Stomach (tissue), 9 donors: ENCODE measurements around the gene LACTBL1. TPM values are rescaled to one million over a fixed set of nuclear protein-coding genes. Genes with fewer than 3 reads are reported as not detected.
A peak's percentile ranks its signal among the peaks of the same experiment; 100 is the strongest.

ENCODE experiments used
- DNase-seq, 2 donors: peaks; one replicate each; pipeline versions ENCODE4 v3.0.0 to v3.0.0-alpha.2; 2013 to 2019
- H3K27ac ChIP-seq, 5 donors: fragments of 200-600 bp in 4 of 5; sonication (generic) in 4 of 5; one replicate each; pipeline ENCODE4 v1.5.1; 2013 to 2019; ENCODE audit warnings: mild to moderate bottlenecking in 1 of 5, moderate library complexity in 1 of 5
- H3K27me3 ChIP-seq, 3 donors: fragments of 200-600 bp; sonication (generic); one replicate each; pipeline ENCODE4 v1.5.1; 2017 to 2019; ENCODE audit warnings: mixed run types in 1 of 3
- H3K36me3 ChIP-seq, 4 donors: fragments of 200-600 bp; sonication (generic); 1 replicate in 3 of 4; 2 replicates in 1 of 4; pipeline ENCODE4 v1.5.1; 2016 to 2019
- H3K4me1 ChIP-seq, 4 donors: fragments of 200-600 bp; sonication (generic); one replicate each; pipeline ENCODE4 v1.5.1; 2016 to 2019
- H3K4me3 ChIP-seq, 4 donors: fragments of 200-600 bp; sonication (generic) in 3 of 4; one replicate each; pipeline ENCODE4 v1.5.1; 2016 to 2019; ENCODE audit warnings: mild to moderate bottlenecking in 1 of 4
- H3K9me3 ChIP-seq, 4 donors: fragments of 200-600 bp; sonication (generic); one replicate each; pipeline ENCODE4 v1.5.1; 2016 to 2019
- EP300 ChIP-seq: sonication (generic); formaldehyde crosslinking; IDR thresholded peaks from one replicate; pipeline ENCODE4 v1.6.1; 2017; ENCODE audit warnings: antibody characterized with exemption
- POLR2A ChIP-seq, 4 donors: fragments of 450-650 bp; IDR thresholded peaks; one replicate each; pipeline ENCODE4 v1.6.1; 2016; ENCODE audit warnings: antibody characterized with exemption in 4 of 4, control low read depth in 2 of 4, mild to moderate bottlenecking in 1 of 4, moderate library complexity in 1 of 4
- POLR2AphosphoS5 ChIP-seq, 3 donors: sonication (generic); formaldehyde crosslinking; IDR thresholded peaks; one replicate each; pipeline ENCODE4 v1.6.1; 2016; ENCODE audit warnings: antibody characterized with exemption in 3 of 3
- WGBS, 5 donors: extraction: QIAGEN DNeasy Blood & Tissue Kit in 3 of 5; methylation state at CpG; one replicate each; pipeline versions ENCODE4 v1.1.5 to v1.1.7; 2013 to 2018; 5-methylcytosine and 5-hydroxymethylcytosine counted together
- intact Hi-C: fragments of 100-400 bp; cut with DNase I; formaldehyde crosslinking; loops from one replicate; pipeline ENCODE4 v1.15.1; 2023; ENCODE audit warnings: low total_unique reads
- polyA plus RNA-seq, 3 donors: library from polyadenylated mRNA; stranded (reverse); fragments of 200-250 nt; gene quantifications; one replicate each; pipeline ENCODE4 v1.2.3, GENCODE V29; 2013
- total RNA-seq, 5 donors: library from RNA; depleted of rRNA; stranded (reverse); fragments of >200 nt; gene quantifications; one replicate each; pipeline versions ENCODE4 v1.1.0 to v1.2.3, GENCODE V29; 2014 to 2016
- TF ChIP-seq, protein P1 (sequence below), 7 experiments: fragments of 450-650 bp in 4 of 7; fragments of 200-600 bp in 3 of 7; sonication (generic) in 3 of 7; IDR thresholded peaks; one replicate each; pipeline ENCODE4 v1.5.1; 2016 to 2019; ENCODE audit warnings: antibody characterized with exemption in 7 of 7, control low read depth in 2 of 7, mild to moderate bottlenecking in 1 of 7
- donor health status: healthy with polysubstance abuse.
- donor health status: Bipolar disorder and iron deficiency.
- donor health status: healthy.

LACTBL1 gene
- total and polyA plus RNA-seq, 8 donors = not detected

- H3K36me3 ChIP-seq = no peaks in the 10 kb centered on the region
- no peak overlapping the region for H3K4me3 ChIP-seq
- intact Hi-C loops = no loop called here
These were observed 14.1 kb downstream of the LACTBL1 start for GRCh38 chr1:22958556-22958955.

DNA sequence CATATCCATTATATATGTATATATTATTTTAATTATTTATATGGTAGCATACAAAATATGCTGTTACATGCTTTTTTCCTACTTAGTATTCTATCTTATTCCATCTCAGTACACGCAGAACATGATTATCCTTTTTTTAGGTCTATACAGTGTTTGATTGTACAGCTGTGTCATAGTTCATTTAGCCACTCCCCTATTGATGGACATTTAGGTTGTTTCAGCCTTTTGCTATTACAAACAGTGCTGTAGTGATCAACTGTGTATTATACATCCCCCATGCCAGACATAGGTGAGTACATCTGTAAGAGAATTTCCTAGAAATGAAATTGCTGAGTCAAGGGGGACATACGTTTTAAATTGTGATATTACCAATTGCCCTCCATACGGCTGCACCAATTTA, 15.6 kb downstream of the LACTBL1 start:
- WGBS, 5 donors = 57 to 61% (median 59%) methylated on average over 3 of the region's 3 CpGs
- H3K9me3 ChIP-seq = no peaks in the 10 kb centered on the region
- intact Hi-C loops = no loop called here
- H3K27ac ChIP-seq = no peak overlapping the region
- TF ChIP-seq POLR2AphosphoS5 (IDR thresholded peaks at IDR 0.05) (no peak), EP300 (no peak), POLR2A (IDR thresholded peaks at IDR 0.05) (no peak)
- TF ChIP-seq, protein P1, sequence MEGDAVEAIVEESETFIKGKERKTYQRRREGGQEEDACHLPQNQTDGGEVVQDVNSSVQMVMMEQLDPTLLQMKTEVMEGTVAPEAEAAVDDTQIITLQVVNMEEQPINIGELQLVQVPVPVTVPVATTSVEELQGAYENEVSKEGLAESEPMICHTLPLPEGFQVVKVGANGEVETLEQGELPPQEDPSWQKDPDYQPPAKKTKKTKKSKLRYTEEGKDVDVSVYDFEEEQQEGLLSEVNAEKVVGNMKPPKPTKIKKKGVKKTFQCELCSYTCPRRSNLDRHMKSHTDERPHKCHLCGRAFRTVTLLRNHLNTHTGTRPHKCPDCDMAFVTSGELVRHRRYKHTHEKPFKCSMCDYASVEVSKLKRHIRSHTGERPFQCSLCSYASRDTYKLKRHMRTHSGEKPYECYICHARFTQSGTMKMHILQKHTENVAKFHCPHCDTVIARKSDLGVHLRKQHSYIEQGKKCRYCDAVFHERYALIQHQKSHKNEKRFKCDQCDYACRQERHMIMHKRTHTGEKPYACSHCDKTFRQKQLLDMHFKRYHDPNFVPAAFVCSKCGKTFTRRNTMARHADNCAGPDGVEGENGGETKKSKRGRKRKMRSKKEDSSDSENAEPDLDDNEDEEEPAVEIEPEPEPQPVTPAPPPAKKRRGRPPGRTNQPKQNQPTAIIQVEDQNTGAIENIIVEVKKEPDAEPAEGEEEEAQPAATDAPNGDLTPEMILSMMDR (IDR thresholded peaks at IDR 0.05) = no peak
- peaks cover 15 to 40% (median 29%) of the 10 kb centered on the region in 3 donors for H3K27me3 ChIP-seq
- H3K4me1 ChIP-seq = peaks cover 0 to 10% (median 4%) of the 10 kb centered on the region in 4 donors
- DNase-seq = no peak
- H3K36me3 ChIP-seq = no peaks in the 10 kb centered on the region
- no peak overlapping the region for H3K4me3 ChIP-seq

More at GRCh38 chr1:22958556-22958955, 14.1 kb downstream of the LACTBL1 start:
- whole genome bisulfite sequencing, 5 donors = 79 to 89% (median 87%) methylated on average over 8 to 9 of the region's 9 CpGs
- Histone ChIP-seq H3K27me3 (peaks cover 5 to 25% (median 15%) of the 10 kb centered on the region in 3 donors), H3K27ac (no peak overlapping the region), H3K9me3 (no peaks in the 10 kb centered on the region), H3K4me1 (peaks cover 0 to 2% (median under 1%) of the 10 kb centered on the region in 4 donors)
- DNase-seq = no peak
- TF ChIP-seq POLR2AphosphoS5 (IDR thresholded peaks at IDR 0.05) (no peak), EP300 (no peak), POLR2A (IDR thresholded peaks at IDR 0.05) (no peak)
- TF ChIP-seq, protein P1 (IDR thresholded peaks at IDR 0.05) = no peak

DNA sequence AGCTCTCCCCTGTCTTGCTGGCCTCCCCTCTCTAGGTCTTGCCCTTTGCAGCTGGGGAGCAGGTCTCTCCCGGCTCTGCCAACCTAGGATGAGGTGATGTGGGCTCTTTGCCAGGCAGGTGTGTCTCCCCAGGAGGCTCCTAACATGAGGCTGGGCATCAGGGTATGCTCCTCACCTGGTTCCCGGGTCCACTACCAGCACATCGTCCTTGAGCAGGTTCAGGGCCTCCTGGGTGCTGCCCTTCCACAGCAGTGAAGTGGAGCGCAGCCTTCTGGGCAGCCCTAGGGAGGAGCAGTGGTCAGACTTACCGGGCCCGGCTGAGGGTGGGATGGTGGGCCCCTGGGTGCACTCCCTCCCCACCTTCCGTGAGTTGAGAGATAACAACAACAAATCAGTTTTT, 17.5 kb downstream of the LACTBL1 start:
- Histone ChIP-seq H3K9me3 (peaks cover 0 to 9% (median 3%) of the 10 kb centered on the region in 4 donors), H3K4me3 (no peak overlapping the region), H3K4me1 (peaks cover 0 to 10% (median 4%) of the 10 kb centered on the region in 4 donors), H3K36me3 (no peaks in the 10 kb centered on the region), H3K27me3 (peaks cover 15 to 55% (median 32%) of the 10 kb centered on the region in 3 donors), H3K27ac (no peak overlapping the region)
- TF ChIP-seq POLR2A (IDR thresholded peaks at IDR 0.05) (no peak), POLR2AphosphoS5 (IDR thresholded peaks at IDR 0.05) (no peak), EP300 (no peak)
- TF ChIP-seq, protein P1 (IDR thresholded peaks at IDR 0.05) = no peak
- WGBS, 5 donors = 71 to 82% (median 80%) methylated on average over 7 of the region's 7 CpGs
- intact Hi-C loops = no loop called here
- DNase-seq = no peak

DNA sequence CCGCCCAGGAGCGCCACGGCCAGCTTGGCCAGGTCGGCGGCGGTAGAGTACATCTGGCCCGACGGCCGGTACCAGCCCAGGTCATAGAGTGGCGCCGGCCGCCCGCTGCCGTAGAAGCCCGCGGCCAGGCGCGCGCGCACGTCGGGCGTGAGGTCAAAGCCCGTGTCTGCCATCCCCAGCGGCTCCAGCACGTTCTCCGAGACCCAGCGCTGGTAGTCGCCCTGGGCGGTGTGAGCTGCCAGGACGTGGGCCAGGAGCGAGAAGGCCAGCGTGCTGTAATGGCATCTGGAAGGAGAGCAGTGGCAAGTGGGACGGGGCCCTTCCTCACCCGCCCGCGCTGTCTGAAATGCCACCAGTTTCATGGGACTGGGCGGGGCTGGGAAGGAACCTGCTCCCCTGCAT, 18.9 kb downstream of the LACTBL1 start:
- Histone ChIP-seq H3K36me3 (no peaks in the 10 kb centered on the region), H3K9me3 (peaks cover 0 to 9% (median 3%) of the 10 kb centered on the region in 4 donors), H3K27me3 (peaks cover 15 to 59% (median 32%) of the 10 kb centered on the region in 3 donors), H3K4me3 (peak overlapping the region in 1 of 4 donors; percentile 13), H3K27ac (no peak overlapping the region), H3K4me1 (peaks cover 0 to 10% (median 4%) of the 10 kb centered on the region in 4 donors)
- intact Hi-C loops = no loop called here
- TF ChIP-seq EP300 (no peak), POLR2A (IDR thresholded peaks at IDR 0.05) (no peak), POLR2AphosphoS5 (IDR thresholded peaks at IDR 0.05) (no peak)
- TF ChIP-seq, protein P1 (IDR thresholded peaks at IDR 0.05) = no peak
- WGBS, 5 donors = 9 to 80% (median 12%) methylated on average over 1 to 38 of the region's 38 CpGs
- no peak for DNase-seq
